ENCODE data around the gene ACOT7. TPM values are rescaled to one million over a fixed set of nuclear protein-coding genes. Genes with fewer than 3 reads are reported as not detected.

Gene ACOT7
- total RNA-seq, 1 experiment from 2014 or later: 120 TPM

DNA sequence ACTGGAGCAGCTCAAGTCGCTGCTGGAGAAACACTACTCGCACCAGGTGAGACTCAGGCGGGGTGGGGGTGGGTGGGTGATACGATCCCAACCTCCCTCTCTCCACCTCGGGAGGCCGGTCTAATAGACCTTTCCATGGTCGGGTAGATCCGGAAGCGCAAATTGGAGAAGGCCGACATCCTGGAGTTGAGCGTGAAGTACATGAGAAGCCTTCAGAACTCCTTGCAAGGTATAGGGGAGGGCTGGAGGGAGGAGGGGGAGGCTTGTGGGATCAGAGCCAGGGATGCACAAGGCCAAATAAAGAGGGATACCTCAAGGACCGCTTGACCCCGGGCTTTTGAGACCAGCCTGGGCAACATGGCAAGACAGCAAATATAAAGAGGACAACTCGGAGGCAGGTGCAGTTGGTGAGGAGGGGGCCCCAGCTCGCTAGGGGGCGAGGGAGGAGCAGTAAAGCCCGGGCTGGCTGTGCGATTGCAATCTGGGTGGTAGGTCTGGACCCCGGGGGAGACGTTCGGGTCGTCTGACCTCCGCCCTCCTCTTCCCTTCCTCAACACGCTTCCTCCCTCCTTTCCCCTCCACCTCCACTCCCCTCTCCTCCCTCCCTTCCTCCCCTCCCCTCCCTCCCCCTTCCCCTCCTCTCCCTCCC, 149.0 kb downstream of the ACOT7 start:
- Histone ChIP-seq H3K27ac (ENCODE audit: low read length) (no peak overlapping the region), H3K4me3 (ENCODE audit: low read depth in 2 of 2, low read length in 2 of 2) (no peak overlapping the region), H3K36me3 (ENCODE audit: control insufficient read depth, insufficient read depth, low read length) (no peaks in the 10 kb centered on the region), H3K4me1 (ENCODE audit: control insufficient read depth, insufficient read depth, low read length) (peaks cover 10% of the 10 kb centered on the region), H3K27me3 (ENCODE audit: control insufficient read depth, insufficient read depth, low read length) (no peaks in the 10 kb centered on the region; the same call in 1 of the 2 replicates), H3K9me3 (ENCODE audit: control insufficient read depth, insufficient read depth, low read depth, low read length) (no peaks in the 10 kb centered on the region)
- in situ Hi-C loops (cut with HindIII; ENCODE audit: low pct_unique_long_range_greater_than_20kb, low sequenced_read_pairs) (no loop called here), intact Hi-C loops (cut with micrococcal nuclease; ENCODE audit: unreplicated experiment) (loop anchor here (2.0 to 5.0 kb wide), 3 partner anchors 168 to 233 kb away; no protein-coding TSS in a partner anchor)
- ChIA-PET CTCF (interaction anchor here (0.6 to 1.1 kb wide), 9 partner anchors 8 to 803 kb away, joined by 3 to 6 read pairs (median 4); partner anchors contain the start of gene KCNAB2), POLR2A (no interaction called here)
- DNase-seq (ENCODE audit: low read depth, low spot score): no peak
- ATAC-seq: no peak
- BruUV-seq (replicated peaks): no TSS peak
- TF ChIP-seq, protein P1, sequence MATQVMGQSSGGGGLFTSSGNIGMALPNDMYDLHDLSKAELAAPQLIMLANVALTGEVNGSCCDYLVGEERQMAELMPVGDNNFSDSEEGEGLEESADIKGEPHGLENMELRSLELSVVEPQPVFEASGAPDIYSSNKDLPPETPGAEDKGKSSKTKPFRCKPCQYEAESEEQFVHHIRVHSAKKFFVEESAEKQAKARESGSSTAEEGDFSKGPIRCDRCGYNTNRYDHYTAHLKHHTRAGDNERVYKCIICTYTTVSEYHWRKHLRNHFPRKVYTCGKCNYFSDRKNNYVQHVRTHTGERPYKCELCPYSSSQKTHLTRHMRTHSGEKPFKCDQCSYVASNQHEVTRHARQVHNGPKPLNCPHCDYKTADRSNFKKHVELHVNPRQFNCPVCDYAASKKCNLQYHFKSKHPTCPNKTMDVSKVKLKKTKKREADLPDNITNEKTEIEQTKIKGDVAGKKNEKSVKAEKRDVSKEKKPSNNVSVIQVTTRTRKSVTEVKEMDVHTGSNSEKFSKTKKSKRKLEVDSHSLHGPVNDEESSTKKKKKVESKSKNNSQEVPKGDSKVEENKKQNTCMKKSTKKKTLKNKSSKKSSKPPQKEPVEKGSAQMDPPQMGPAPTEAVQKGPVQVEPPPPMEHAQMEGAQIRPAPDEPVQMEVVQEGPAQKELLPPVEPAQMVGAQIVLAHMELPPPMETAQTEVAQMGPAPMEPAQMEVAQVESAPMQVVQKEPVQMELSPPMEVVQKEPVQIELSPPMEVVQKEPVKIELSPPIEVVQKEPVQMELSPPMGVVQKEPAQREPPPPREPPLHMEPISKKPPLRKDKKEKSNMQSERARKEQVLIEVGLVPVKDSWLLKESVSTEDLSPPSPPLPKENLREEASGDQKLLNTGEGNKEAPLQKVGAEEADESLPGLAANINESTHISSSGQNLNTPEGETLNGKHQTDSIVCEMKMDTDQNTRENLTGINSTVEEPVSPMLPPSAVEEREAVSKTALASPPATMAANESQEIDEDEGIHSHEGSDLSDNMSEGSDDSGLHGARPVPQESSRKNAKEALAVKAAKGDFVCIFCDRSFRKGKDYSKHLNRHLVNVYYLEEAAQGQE (IDR thresholded peaks at IDR 0.05; ENCODE audit: insufficient read depth in 1 of 2, low read depth in 2 of 2, low read length in 1 of 2): 0 out of 4 replicates have a peak, but pooled peaks of 1 of the 2 experiments have one; percentile 24
- TF ChIP-seq TCF7L2 (IDR thresholded peaks at IDR 0.05; ENCODE audit: low read depth, low read length): no peak

DNA sequence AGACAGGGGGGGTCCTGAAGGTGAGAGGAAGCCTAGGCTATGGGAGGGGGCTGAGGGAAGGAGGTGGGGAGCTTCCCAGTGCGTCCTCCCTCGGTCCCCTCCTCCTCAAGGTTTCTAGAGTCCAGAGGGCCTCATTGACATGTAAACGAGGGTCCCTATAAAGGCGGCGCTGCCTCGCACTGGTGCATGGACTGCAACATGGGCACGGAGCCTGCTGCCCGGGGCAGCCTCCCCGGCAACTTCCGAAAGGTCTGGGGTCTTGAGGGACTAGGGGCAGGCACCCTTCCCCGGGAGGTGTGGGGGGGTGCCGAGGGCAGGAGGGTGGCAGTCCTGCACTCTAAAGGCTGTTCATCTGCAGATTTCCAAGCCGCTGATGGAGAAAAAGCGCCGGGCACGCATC, 149.6 kb downstream of the ACOT7 start, which contains the start of gene HES3:
Gene HES3, plus strand, starts transcription at position 187 of the 400 bp plus-strand sequence. Its CDS starts 187 bp downstream, at position 374.
- Histone ChIP-seq H3K4me1 (ENCODE audit: control insufficient read depth, insufficient read depth, low read length) (peaks cover 10% of the 10 kb centered on the region), H3K27me3 (ENCODE audit: control insufficient read depth, insufficient read depth, low read length) (no peaks in the 10 kb centered on the region; the same call in 1 of the 2 replicates), H3K9me3 (ENCODE audit: control insufficient read depth, insufficient read depth, low read depth, low read length) (no peaks in the 10 kb centered on the region), H3K27ac (ENCODE audit: low read length) (no peak within 1 kb of the TSS), H3K36me3 (ENCODE audit: control insufficient read depth, insufficient read depth, low read length) (no peaks in the 10 kb centered on the region), H3K4me3 (ENCODE audit: low read depth in 2 of 2, low read length in 2 of 2) (no peak within 1 kb of the TSS; a peak in 1 of 4 replicates)
- in situ Hi-C loops (cut with HindIII; ENCODE audit: low pct_unique_long_range_greater_than_20kb, low sequenced_read_pairs) (no loop called here), intact Hi-C loops (cut with micrococcal nuclease; ENCODE audit: unreplicated experiment) (loop anchor here (2.0 kb wide), 1 partner anchor 191 kb away; no protein-coding TSS in a partner anchor)
- DNase-seq (ENCODE audit: low read depth, low spot score) (no peak), ATAC-seq (no peak)
- TF ChIP-seq, protein P1 (IDR thresholded peaks at IDR 0.05; ENCODE audit: insufficient read depth in 1 of 2, low read depth in 2 of 2, low read length in 1 of 2): no peak
- TF ChIP-seq CTCF (IDR thresholded peaks at IDR 0.05): no peak
- TF ChIP-seq POLR2AphosphoS5 (IDR thresholded peaks at IDR 0.05; ENCODE audit: low read depth, low read length): no peak
- no peak for TF ChIP-seq SIN3A (IDR thresholded peaks at IDR 0.05; ENCODE audit: borderline replicate concordance, insufficient read depth, low read depth, low read length)
- TF ChIP-seq TCF7L2 (IDR thresholded peaks at IDR 0.05; ENCODE audit: low read depth, low read length): no peak
- ChIA-PET POLR2A (no interaction called here), CTCF (interaction anchor here (0.9 kb wide), 1 partner anchor 19 kb away, joined by 4 read pairs; no protein-coding TSS in a partner anchor)
- no TSS peak for BruUV-seq (replicated peaks)

Data from Panc1 (cell line).